GM19023 (cell line): ENCODE data around the gene FLCN.
"Not testable (repeated sequence)": the region's sequence is repeated elsewhere in the genome, so short reads cannot be mapped to it uniquely, and the experiment has no call there.

Experiments used
- ATAC-seq: cut with Tn5 transposase; IDR thresholded peaks from one replicate; pipeline ENCODE4 v1.9.1; 2021; ENCODE audit warnings: mild to moderate bottlenecking, moderate library complexity; ENCODE audit not compliant: unreplicated experiment

Gene FLCN

DNA sequence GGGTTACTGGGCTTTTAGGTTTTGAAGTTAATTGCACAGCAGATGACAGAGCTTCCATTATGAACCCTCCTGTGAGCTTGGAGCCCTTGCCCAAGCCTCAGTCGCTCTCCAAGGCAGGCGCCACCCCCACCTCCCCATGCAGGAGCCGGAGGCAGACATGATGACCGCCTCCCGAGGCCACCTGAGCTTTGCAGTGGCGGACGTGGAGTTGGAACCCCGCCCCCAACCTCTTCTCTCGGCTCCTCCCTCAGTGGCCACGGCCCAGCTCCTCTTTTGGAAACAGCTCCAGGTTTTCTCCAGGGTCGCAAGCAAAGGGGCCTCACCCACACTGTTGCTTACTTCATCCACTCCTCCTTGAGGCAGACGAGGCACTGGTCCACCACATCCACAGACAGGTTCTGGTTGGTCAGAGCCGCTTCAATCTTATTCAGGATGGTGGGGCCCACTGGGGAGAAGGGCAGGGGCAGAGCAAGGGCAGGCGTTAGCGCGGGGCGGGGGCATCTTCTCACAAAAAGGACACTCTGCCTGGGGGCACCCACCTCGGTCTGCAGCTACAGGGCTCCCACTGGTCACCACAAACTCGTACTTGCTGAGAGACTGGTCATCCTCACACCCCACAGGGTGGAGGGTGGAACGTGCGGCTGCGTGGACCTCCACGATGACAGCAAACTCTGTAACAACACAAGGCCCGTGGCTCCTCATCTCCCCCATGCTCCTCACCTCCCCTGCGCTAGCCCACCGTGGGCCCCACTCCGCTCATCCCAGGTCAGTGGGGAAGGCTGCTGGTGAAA lies 22.1 kb downstream of the FLCN start:
- no peak for ATAC-seq

DNA sequence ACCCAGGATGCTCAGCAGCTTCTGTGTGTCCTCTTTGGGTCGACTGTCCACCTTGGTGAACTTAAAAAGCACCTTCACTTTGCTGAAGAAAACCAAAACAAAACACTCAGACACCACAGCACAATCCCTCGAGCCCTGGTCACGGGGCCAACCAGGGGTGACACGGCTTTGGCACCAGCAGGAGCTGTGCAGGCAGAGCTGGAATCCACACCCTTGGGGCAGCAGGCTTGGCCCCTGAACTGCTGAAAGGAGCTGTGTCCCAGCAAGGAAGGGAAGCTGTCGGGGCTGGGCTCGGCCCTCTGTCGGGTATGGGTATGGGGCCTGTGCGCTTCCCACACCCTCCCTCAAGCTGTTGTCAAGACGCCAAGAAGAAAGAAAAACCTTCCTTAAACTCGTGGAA lies 23.2 kb downstream of the FLCN start:
- ATAC-seq: no peak

- ATAC-seq: no peak
Measured at GRCh38 chr17:17207998-17208397, 29.0 kb downstream of the FLCN start.

DNA sequence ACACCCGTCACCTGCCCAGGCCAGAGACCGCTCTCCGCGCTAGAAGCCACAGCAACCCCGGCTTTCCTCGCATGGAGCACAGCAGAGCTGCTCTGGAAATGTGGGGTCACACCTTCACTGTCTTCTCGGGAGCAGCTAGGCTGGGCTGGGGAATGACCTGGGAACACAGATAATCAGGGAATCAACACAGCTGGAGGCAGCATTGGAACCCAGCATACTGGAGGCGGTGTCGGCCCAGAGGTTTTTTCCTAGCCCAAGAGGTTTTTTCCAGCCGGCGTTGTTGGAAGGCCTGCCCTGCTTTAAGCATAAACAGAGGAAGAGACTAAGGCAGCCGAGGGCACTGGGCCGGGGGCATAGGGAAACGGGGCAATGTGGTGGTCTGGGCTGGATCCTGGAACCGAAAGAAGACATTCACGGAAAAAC lies 30.0 kb downstream of the FLCN start:
- ATAC-seq: no peak

DNA sequence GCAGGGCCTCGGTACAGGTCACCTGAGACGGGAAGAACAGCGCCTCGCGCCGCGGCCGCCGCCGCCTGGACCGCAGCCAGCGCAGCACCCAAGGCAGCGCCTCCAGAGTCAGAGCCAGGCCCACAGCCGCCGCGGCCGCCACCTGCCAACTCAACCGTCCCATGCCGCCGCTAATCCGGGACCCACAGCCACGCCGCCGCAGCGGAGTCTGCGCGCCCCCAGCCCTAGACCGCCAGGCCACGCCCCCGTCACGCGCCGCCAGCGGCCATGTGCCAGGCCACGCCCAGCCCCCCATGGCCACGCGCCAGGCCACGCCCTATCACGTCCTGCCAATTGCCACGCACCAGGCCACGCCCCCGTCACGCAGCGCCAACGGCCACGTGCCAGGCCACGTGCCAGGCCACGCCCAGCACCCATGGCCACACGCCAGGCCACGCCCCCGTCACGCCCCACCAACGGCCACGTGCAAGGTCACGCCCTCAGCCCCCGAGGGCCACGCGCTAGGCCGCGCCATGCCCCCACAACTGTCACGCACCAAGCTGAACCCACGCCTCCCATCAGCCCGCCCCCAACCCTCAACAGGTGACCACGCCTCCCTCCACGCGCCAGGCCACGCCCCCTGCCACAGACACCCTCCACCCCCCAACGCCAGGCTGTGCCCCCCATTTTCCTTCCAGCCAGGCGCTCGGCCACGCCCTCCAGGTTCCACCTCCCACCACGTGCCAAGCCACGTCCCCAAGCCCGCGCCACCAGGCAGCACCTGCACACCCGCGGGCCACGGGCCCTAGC lies 30.6 kb downstream of the FLCN start, which contains the start of gene PLD6:
PLD6 (minus strand) TSS at position 210 of the 789 bp plus-strand sequence; CDS start at position 163, 47 bp downstream.
- ATAC-seq: peak; percentile 59

DNA sequence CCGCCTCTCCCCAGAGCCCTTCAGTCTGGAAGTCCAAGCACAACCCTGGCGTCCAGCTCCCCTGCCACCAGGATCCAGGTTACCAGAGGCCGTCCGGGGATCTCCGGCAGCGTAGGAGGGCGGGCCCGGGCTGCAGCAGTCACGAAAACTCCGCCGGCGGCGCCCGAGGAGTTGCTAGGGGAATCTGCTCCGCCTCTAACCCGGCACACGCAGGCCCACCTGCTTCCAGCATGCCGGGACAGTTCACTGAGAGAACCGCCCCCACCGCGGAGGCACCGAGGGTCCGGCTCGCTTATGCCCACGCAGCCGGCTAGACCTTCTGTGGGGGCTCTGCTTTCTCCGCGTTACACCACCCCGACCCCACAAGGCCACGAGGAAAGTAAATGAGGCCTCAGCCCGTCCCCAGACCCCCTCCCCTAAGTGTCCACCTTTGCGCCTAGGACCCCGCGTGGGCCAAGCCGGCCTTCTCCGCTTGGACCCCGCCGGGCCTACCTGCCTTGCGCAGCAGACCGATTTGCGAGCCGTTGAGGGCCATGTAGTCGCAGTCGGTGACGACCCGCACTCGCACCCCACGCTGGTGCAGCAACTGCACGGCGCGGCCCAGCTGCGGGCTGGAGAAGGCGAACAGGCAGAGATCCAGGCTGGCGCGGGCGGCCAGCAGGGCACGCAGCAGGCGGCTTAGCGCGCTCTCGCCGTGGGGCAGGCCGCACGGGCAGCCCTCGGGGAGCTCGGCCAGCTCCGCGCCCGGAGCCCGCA lies 31.4 kb downstream of the FLCN start:
- peak; percentile 46 for ATAC-seq

- no peak for ATAC-seq
Measured at GRCh38 chr17:17204635-17205231, 32.2 kb downstream of the FLCN start.

- ATAC-seq: no peak
Measured at GRCh38 chr17:17204041-17204591, 32.9 kb downstream of the FLCN start.

DNA sequence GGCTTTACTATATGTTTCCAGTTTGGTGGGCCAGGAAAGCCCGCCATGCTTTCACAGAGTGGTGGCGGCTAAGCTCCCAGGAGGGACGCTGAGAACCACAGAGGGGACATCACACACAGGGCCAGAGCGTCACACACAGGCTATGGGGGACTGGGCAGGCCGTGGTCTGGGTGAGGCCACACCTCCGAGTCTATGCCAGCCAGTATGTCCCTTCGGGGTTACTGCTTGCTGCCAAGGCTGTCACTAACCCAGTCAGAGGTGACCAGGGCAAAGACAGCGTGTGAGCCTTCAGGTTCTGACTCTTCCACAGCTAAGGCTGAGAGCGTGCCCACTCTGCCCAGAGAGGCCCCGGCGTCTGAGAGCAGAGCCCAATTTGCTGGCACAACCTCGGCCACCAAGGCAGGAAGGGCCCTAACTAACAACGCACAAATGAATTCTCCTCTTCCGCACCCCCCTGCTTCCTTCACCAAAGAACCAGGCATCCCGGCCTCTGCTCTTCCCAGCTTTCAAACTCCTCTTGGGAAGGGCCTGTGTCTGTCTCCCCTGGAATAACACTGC lies 33.7 kb downstream of the FLCN start:
- no peak for ATAC-seq

- ATAC-seq: no peak
Measured at GRCh38 chr17:17201907-17202306, 35.1 kb downstream of the FLCN start.

- no peak for ATAC-seq
Measured at GRCh38 chr17:17201271-17201670, 35.7 kb downstream of the FLCN start.

DNA sequence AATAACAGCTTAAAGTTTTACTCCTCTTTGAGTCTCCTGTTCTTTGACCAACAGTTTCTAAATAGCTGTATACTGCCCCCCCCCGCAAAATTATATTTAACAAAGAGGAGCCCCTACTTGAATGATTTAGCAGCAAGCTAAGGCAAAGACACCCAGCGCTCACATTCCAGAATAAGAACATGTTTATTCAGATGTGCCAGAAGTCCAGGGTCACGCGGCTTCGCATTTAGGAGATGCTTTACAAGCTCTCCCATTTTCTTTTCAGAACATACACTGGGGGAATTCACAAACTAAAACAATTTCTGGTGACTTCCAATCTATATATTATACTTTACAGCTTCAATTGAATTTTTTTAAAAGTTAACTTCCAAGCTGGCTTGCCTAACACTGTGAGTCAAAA lies 36.1 kb downstream of the FLCN start:
- ATAC-seq: no peak

DNA sequence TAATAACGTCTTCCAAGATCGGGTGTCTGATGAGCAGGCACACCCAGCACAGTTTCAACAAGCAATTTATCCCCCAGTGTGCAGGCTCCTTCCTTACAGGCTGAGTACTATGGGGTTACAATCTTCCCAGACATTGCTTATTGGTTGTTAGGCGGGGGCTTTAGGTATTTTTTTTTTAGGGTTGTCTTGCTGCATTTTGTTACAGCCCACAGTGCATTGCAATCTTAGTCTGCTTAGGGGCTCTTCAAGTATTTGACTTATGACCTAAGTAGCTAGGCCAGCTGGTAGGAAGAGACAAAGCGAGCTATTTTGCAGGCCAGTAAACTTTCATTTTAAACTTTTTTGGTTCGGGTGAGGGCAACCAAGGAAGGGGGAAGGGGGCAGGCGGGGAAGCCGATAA lies 36.7 kb downstream of the FLCN start:
- no peak for ATAC-seq

DNA sequence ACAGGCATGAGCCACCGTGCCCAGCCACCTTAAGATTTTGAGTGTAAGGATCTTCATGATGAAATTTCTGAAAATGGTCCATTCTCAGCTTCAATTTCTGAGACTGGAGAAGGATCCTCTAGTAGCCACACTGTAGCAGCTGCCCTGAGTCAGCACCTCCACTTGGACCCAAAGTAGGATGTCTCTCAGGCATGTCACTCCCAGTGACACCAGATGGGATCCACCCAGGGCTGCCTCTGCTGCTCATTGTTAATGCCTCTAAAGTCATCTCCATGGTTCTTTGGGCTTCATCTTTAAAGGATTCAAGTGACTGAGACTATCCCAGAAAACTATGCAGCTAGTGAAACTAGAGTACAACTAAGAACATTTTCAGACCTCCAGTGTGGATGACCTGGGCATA lies 38.7 kb downstream of the FLCN start:
- ATAC-seq: no peak

GRCh38 chr17:17196776-17197175 lies 40.2 kb downstream of the FLCN start:
- ATAC-seq: no peak

GRCh38 chr17:17195466-17195865 lies 41.5 kb downstream of the FLCN start:
- ATAC-seq: not testable (repeated sequence)

GRCh38 chr17:17191961-17192381 lies 45.0 kb downstream of the FLCN start:
- no peak for ATAC-seq

DNA sequence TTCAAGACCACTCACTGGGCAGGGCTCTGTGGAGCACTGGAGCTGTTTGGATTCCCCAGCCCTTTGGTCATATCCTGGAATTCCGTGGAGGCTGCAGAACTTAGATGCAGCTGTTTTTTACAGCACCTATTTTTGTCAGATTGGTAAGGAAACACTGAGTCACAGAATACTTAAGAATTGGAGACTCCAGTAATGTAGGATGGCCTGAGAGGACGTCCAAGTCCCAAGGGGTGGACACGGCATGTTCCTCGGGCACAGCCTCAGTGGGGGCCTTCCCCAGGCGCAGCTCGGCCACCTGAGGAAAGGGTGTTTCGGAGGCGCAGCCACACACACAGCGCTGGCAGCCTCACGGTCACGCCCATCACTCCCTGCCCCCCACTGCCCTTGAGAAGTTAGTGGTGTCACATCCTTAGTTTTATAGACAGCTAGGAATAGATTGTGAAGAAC lies 45.6 kb downstream of the FLCN start:
- ATAC-seq: no peak

- ATAC-seq: no peak
Measured at GRCh38 chr17:17190188-17190587, 46.8 kb downstream of the FLCN start.

- no peak for ATAC-seq
Measured at GRCh38 chr17:17189559-17189958, 47.4 kb downstream of the FLCN start.
